HepG2 (cell line): Measurements from ENCODE around the gene ATG13. TPM values are rescaled to one million over a fixed set of nuclear protein-coding genes. Genes with fewer than 3 reads are reported as not detected.

Experiments used
- HMG20A ChIP-seq: IDR thresholded peaks from 2 replicates; pipeline ENCODE4 v1.6.1; 2016; ENCODE audit warnings: borderline replicate concordance
- HMG20B ChIP-seq: conservative IDR thresholded peaks from 2 replicates; pipeline ENCODE4 v1.6.1; 2016; ENCODE audit warnings: missing genetic modification reagents, missing compliant biosample characterization
- HNF4A ChIP-seq: sonication (generic); formaldehyde crosslinking; IDR thresholded peaks from 2 replicates; pipeline ENCODE4 v1.4.0; 2020; ENCODE audit warnings: missing genetic modification reagents
- HOXA7 ChIP-seq: sonication (generic); formaldehyde crosslinking; IDR thresholded peaks from 2 replicates; pipeline ENCODE4 v1.8.1; 2022; ENCODE audit warnings: mild to moderate bottlenecking, missing genetic modification reagents, moderate library complexity
- ISX ChIP-seq: sonication (generic); formaldehyde crosslinking; conservative IDR thresholded peaks from 2 replicates; pipeline ENCODE4 v1.5.0; 2020; ENCODE audit warnings: missing genetic modification reagents
- MED8 ChIP-seq: sonication (generic); formaldehyde crosslinking; IDR thresholded peaks from 2 replicates; pipeline ENCODE4 v1.8.1; 2023; ENCODE audit warnings: mild to moderate bottlenecking, missing genetic modification reagents; ENCODE audit not compliant: insufficient replicate concordance
- MYC ChIP-seq: sonication (generic); formaldehyde crosslinking; IDR thresholded peaks from 2 replicates; pipeline ENCODE4 v1.9.0; 2021; ENCODE audit warnings: missing genetic modification reagents, borderline replicate concordance
- NRL ChIP-seq: sonication (generic); formaldehyde crosslinking; IDR thresholded peaks from 2 replicates; pipeline ENCODE4 v1.5.0; 2020; ENCODE audit warnings: missing genetic modification reagents, mild to moderate bottlenecking, moderate library complexity, borderline replicate concordance
- PHF21A ChIP-seq: sonication (generic); formaldehyde crosslinking; IDR thresholded peaks from 2 replicates; pipeline ENCODE4 v1.5.0; 2020; ENCODE audit warnings: mild to moderate bottlenecking, missing genetic modification reagents
- POLR2AphosphoS5 ChIP-seq: IDR thresholded peaks from 2 replicates; pipeline ENCODE4 v1.6.1; 2012; ENCODE audit warnings: low read depth, low read length
- PRPF4 ChIP-seq: fragments of 200-400 bp; formaldehyde crosslinking; IDR thresholded peaks from 2 replicates; pipeline ENCODE4 v1.6.1; 2016; ENCODE audit warnings: low read length, low read depth; ENCODE audit not compliant: poor library complexity, severe bottlenecking
- SALL1 ChIP-seq: sonication (generic); formaldehyde crosslinking; IDR thresholded peaks from 2 replicates; pipeline ENCODE4 v1.8.0; 2022; ENCODE audit warnings: mild to moderate bottlenecking, missing genetic modification reagents
- SRY ChIP-seq: sonication (generic); formaldehyde crosslinking; IDR thresholded peaks from 2 replicates; pipeline ENCODE4 v1.8.0; 2022; ENCODE audit warnings: mild to moderate bottlenecking, missing genetic modification reagents
- ZNF234 ChIP-seq: sonication (generic); formaldehyde crosslinking; conservative IDR thresholded peaks from 2 replicates; pipeline ENCODE4 v1.5.1; 2020; ENCODE audit warnings: mild to moderate bottlenecking, missing genetic modification reagents
- ZNF296 ChIP-seq: sonication (generic); formaldehyde crosslinking; conservative IDR thresholded peaks from 2 replicates; pipeline ENCODE4 v1.5.0; 2020; ENCODE audit warnings: mild to moderate bottlenecking, missing genetic modification reagents
- ZNF430 ChIP-seq: sonication (generic); formaldehyde crosslinking; IDR thresholded peaks from 2 replicates; pipeline ENCODE4 v1.9.0; 2021; ENCODE audit warnings: mild to moderate bottlenecking, missing genetic modification reagents
- ZNF605 ChIP-seq: sonication (generic); formaldehyde crosslinking; IDR thresholded peaks from 2 replicates; pipeline ENCODE4 v1.8.0; 2022; ENCODE audit warnings: mild to moderate bottlenecking, missing genetic modification reagents
- ZNF747 ChIP-seq: sonication (generic); formaldehyde crosslinking; IDR thresholded peaks from 2 replicates; pipeline ENCODE4 v1.8.1; 2023; ENCODE audit warnings: missing genetic modification reagents, mild to moderate bottlenecking, borderline replicate concordance
- ZNF782 ChIP-seq: sonication (generic); formaldehyde crosslinking; IDR thresholded peaks from 2 replicates; pipeline ENCODE4 v1.4.0; 2020; ENCODE audit warnings: missing genetic modification reagents, mild to moderate bottlenecking, borderline replicate concordance
- ZSCAN21 ChIP-seq: sonication (generic); formaldehyde crosslinking; IDR thresholded peaks from 2 replicates; pipeline ENCODE4 v1.8.0; 2022; ENCODE audit warnings: mild to moderate bottlenecking, missing genetic modification reagents, moderate library complexity, borderline replicate concordance
- polyA plus RNA-seq, 8 experiments: library from polyadenylated mRNA; depleted of rRNA in 3 of 8; stranded (reverse) in 7 of 8; unstranded in 1 of 8; fragments of >200 nt; fragmentation: Illumina TruSeq in 4 of 8; extraction: Trizol in 4 of 8; gene quantifications; 2 replicates each; pipeline versions ENCODE4 v1.2.1 to v1.2.3, GENCODE V29; 2011 to 2016; ENCODE audit warnings: low read depth in 4 of 8, missing spikeins in 1 of 8, mixed read lengths in 1 of 8; ENCODE audit not compliant: insufficient read depth in 1 of 8
- total RNA-seq, 5 experiments: library from RNA; depleted of rRNA; stranded (reverse); fragments of >200 nt; fragmentation: Illumina TruSeq; extraction: Trizol; gene quantifications; 2 replicates each; pipeline ENCODE4 v1.2.3, GENCODE V29; 2016; ENCODE audit warnings: low read depth in 1 of 5
- TF ChIP-seq, protein P1 (sequence below): IDR thresholded peaks from 2 replicates; pipeline ENCODE4 v1.6.1; 2016; ENCODE audit warnings: mild to moderate bottlenecking, missing biosample characterization, missing genetic modification reagents
- TF ChIP-seq, protein P2 (sequence below): sonication (generic); formaldehyde crosslinking; IDR thresholded peaks from 2 replicates; pipeline ENCODE4 v1.5.1; 2020; ENCODE audit warnings: mild to moderate bottlenecking, missing genetic modification reagents, moderate library complexity
- TF ChIP-seq, protein P3 (sequence below): IDR thresholded peaks from 2 replicates; pipeline ENCODE4 v1.6.1; 2016; ENCODE audit warnings: missing genetic modification reagents, missing compliant biosample characterization
- TF ChIP-seq, protein P4 (sequence below): sonication (generic); formaldehyde crosslinking; IDR thresholded peaks from 2 replicates; pipeline ENCODE4 v1.4.0; 2020; ENCODE audit warnings: missing genetic modification reagents, borderline replicate concordance

ATG13 gene
- total and polyA plus RNA-seq, 2 of the 13 experiments (the other 11 are each of a cell fraction or from before 2014, with no cell fraction given) = 55.0 to 77.3 TPM

- TF ChIP-seq MYC = 0 out of 2 replicates have a peak, but pooled peaks have one; percentile 31
- peak; percentile 72 for TF ChIP-seq POLR2AphosphoS5
- TF ChIP-seq ZNF605 = peak; percentile 57; the same call in 1 of the 2 replicates
- TF ChIP-seq ZNF747 = peak; percentile 69; the same call in 1 of the 2 replicates
- TF ChIP-seq, protein P1, sequence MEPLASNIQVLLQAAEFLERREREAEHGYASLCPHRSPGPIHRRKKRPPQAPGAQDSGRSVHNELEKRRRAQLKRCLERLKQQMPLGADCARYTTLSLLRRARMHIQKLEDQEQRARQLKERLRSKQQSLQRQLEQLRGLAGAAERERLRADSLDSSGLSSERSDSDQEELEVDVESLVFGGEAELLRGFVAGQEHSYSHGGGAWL (CRISPR knock-in tag) = peak; percentile 74; the same call in 1 of the 2 replicates
- TF ChIP-seq NRL = peak; percentile 72; the same call in 1 of the 2 replicates
- peak; percentile 69; the same call in 1 of the 2 replicates for TF ChIP-seq HMG20B (CRISPR knock-in tag)
- TF ChIP-seq HNF4A (CRISPR knock-in tag) = peak; percentile 67
- TF ChIP-seq ZNF430 (CRISPR knock-in tag) = peak; percentile 77
- TF ChIP-seq, protein P2, sequence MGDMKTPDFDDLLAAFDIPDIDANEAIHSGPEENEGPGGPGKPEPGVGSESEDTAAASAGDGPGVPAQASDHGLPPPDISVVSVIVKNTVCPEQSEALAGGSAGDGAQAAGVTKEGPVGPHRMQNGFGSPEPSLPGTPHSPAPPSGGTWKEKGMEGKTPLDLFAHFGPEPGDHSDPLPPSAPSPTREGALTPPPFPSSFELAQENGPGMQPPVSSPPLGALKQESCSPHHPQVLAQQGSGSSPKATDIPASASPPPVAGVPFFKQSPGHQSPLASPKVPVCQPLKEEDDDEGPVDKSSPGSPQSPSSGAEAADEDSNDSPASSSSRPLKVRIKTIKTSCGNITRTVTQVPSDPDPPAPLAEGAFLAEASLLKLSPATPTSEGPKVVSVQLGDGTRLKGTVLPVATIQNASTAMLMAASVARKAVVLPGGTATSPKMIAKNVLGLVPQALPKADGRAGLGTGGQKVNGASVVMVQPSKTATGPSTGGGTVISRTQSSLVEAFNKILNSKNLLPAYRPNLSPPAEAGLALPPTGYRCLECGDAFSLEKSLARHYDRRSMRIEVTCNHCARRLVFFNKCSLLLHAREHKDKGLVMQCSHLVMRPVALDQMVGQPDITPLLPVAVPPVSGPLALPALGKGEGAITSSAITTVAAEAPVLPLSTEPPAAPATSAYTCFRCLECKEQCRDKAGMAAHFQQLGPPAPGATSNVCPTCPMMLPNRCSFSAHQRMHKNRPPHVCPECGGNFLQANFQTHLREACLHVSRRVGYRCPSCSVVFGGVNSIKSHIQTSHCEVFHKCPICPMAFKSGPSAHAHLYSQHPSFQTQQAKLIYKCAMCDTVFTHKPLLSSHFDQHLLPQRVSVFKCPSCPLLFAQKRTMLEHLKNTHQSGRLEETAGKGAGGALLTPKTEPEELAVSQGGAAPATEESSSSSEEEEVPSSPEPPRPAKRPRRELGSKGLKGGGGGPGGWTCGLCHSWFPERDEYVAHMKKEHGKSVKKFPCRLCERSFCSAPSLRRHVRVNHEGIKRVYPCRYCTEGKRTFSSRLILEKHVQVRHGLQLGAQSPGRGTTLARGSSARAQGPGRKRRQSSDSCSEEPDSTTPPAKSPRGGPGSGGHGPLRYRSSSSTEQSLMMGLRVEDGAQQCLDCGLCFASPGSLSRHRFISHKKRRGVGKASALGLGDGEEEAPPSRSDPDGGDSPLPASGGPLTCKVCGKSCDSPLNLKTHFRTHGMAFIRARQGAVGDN (CRISPR knock-in tag) = peak; percentile 90
- TF ChIP-seq ZNF296 (CRISPR knock-in tag) = no peak
- TF ChIP-seq ZNF782 (CRISPR knock-in tag) = no peak
- no peak; the same call in none of the 2 replicates for TF ChIP-seq SALL1
- TF ChIP-seq HMG20A (CRISPR knock-in tag) = 0 out of 2 replicates have a peak, but pooled peaks have one; percentile 13
- TF ChIP-seq ZSCAN21 = 0 out of 2 replicates have a peak, but pooled peaks have one; percentile 43
- no peak for TF ChIP-seq ISX
- no peak for TF ChIP-seq HOXA7 (CRISPR knock-in tag)
- TF ChIP-seq SRY (CRISPR knock-in tag) = peak; percentile 82
- TF ChIP-seq, protein P3, sequence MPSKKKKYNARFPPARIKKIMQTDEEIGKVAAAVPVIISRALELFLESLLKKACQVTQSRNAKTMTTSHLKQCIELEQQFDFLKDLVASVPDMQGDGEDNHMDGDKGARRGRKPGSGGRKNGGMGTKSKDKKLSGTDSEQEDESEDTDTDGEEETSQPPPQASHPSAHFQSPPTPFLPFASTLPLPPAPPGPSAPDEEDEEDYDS = peak; percentile 75
- TF ChIP-seq PRPF4 = peak; percentile 17
- TF ChIP-seq PHF21A (CRISPR knock-in tag) = peak; percentile 68; the same call in 1 of the 2 replicates
- TF ChIP-seq, protein P4, sequence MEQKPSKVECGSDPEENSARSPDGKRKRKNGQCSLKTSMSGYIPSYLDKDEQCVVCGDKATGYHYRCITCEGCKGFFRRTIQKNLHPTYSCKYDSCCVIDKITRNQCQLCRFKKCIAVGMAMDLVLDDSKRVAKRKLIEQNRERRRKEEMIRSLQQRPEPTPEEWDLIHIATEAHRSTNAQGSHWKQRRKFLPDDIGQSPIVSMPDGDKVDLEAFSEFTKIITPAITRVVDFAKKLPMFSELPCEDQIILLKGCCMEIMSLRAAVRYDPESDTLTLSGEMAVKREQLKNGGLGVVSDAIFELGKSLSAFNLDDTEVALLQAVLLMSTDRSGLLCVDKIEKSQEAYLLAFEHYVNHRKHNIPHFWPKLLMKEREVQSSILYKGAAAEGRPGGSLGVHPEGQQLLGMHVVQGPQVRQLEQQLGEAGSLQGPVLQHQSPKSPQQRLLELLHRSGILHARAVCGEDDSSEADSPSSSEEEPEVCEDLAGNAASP (CRISPR knock-in tag) = peak; percentile 94; the same call in 1 of the 2 replicates
- no peak for TF ChIP-seq ZNF234 (CRISPR knock-in tag)
- peak; percentile 54 for TF ChIP-seq MED8
These were observed 23.6 kb upstream of the ATG13 start, which contains the start of gene AMBRA1 (continued) for GRCh38 chr11:46593550-46594373.
